ENCODE data around the gene CD4.
"Not testable (repeated sequence)": the region's sequence is repeated elsewhere in the genome, so short reads cannot be mapped to it uniquely, and the experiment has no call there.

CD4 gene

DNA sequence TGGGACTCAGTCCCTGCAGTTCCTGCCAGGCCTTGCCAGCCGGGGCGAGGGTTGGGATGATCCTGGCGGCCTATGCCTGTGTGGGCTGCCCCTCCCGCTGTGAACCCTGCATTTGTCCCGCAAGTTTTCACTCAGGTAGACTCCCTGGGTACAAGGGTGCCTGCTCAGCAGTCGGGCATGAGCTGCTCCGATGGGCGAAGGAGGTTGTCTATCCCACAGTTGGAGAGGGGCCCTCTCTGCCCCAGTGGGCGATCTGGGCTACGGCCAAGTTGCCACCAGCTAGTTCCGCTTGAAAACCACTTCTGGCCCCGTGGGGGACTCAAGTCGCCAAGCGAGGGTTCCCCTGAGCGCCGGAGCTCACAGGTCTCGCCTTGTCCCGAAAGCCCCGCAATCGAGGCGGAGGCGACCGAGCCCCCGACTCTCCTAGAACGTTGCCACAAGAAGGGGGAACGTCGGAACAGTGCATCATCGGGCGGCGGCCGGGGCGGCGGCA, 77.6 kb downstream of the CD4 start:
- Mint-ChIP-seq H3K4me1 (peaks cover 32% of the 10 kb centered on the region), H3K27me3 (ENCODE audit: low read depth) (peaks cover 7% of the 10 kb centered on the region), H3K9me3 (no peaks in the 10 kb centered on the region), H3K4me3 (peak overlapping the region; percentile 90 to 97 (median 96)), H3K27ac (peak overlapping the region; percentile 65 to 93 (median 91)), H3K36me3 (ENCODE audit: low read depth) (peaks cover 55% of the 10 kb centered on the region)
- TF ChIP-seq, protein P1, sequence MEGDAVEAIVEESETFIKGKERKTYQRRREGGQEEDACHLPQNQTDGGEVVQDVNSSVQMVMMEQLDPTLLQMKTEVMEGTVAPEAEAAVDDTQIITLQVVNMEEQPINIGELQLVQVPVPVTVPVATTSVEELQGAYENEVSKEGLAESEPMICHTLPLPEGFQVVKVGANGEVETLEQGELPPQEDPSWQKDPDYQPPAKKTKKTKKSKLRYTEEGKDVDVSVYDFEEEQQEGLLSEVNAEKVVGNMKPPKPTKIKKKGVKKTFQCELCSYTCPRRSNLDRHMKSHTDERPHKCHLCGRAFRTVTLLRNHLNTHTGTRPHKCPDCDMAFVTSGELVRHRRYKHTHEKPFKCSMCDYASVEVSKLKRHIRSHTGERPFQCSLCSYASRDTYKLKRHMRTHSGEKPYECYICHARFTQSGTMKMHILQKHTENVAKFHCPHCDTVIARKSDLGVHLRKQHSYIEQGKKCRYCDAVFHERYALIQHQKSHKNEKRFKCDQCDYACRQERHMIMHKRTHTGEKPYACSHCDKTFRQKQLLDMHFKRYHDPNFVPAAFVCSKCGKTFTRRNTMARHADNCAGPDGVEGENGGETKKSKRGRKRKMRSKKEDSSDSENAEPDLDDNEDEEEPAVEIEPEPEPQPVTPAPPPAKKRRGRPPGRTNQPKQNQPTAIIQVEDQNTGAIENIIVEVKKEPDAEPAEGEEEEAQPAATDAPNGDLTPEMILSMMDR (IDR thresholded peaks at IDR 0.05; ENCODE audit: unreplicated experiment in 3 of 3): no peak

DNA sequence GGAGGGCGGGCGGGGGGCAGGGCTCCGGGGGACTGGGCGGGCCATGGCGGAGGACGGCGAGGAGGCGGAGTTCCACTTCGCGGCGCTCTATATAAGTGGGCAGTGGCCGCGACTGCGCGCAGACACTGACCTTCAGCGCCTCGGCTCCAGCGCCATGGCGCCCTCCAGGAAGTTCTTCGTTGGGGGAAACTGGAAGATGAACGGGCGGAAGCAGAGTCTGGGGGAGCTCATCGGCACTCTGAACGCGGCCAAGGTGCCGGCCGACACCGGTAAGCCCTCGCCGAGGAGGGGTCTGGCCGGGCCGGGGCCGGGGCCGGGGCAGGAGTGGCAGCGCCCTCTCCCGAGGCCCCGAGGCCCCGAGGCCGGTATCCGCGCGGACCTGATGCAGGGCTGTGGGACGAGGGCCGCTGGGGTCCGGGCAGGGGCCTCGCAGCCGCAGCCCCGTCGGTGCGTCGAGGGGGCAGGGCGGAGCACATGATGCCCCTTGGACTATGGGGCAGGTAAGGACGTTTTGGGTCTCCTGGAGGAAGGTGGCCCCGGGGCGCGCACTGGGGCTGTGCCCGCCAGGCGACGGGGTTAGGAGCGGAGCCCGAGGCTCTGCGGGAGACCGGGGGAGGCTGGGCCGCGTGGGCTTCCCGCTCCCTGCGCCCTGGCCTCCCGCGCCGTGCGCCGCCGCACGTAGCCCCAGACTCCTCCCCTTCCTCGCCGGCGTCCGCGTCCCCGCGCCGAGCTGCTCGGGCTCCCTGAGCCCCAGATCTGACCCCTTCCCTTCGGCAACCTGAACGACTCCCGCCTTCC, 78.3 kb downstream of the CD4 start, which contains the start of gene TPI1:
Gene TPI1, plus strand, starts transcription at position 119 of the 798 bp plus-strand sequence. Its CDS starts 36 bp downstream, at position 155.
- H3K4me1 Mint-ChIP-seq: peaks cover 37% of the 10 kb centered on the region
- peaks cover 50% of the 10 kb centered on the region for H3K36me3 Mint-ChIP-seq (ENCODE audit: low read depth)
- no peaks in the 10 kb centered on the region for H3K9me3 Mint-ChIP-seq
- H3K27ac Mint-ChIP-seq: peak within 1 kb of the TSS; percentile 84 to 93 (median 91)
- TF ChIP-seq, protein P1 (IDR thresholded peaks at IDR 0.05; ENCODE audit: unreplicated experiment in 3 of 3): no peak
- H3K4me3 Mint-ChIP-seq: peak within 1 kb of the TSS; percentile 93 to 97 (median 96)
- H3K27me3 Mint-ChIP-seq (ENCODE audit: low read depth): peaks cover 7% of the 10 kb centered on the region

DNA sequence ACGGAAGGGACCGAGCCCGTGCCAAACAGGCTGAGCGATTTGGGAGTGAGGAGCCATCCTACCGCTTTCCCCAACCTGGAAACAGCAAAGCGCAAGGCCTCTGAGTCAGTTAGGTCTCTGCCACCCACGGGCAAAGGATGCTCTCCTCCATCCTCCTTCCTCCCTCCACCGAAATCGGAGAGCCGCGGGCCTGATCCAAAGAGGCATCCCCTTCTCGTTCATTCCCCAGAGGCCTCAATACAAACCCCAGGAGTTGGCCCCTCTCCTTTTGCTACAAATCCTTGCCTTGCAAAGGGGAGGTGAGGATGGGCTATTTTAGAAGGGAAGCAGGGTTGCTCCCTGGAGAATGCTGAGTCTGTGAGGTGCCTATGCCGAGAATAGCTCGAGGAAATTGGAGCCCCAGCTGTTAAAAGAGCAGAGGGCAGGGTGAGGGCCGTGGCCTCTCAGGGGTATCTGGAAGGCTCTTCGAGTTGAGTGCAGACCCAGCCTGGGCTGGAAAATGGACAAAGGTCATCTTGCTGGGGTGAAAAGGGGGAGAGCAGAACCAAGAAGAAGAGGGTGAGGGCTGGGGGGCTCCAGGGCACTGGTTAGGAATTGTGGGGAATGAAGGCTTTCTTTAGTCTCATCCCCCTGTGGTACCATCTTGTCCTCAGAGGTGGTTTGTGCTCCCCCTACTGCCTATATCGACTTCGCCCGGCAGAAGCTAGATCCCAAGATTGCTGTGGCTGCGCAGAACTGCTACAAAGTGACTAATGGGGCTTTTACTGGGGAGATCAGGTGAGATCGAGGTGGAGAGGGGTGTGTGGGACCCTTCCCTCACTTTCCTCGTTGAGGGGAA, 79.1 kb downstream of the CD4 start:
- H3K4me3 Mint-ChIP-seq: peak overlapping the region; percentile 93 to 95 (median 94)
- TF ChIP-seq, protein P1 (IDR thresholded peaks at IDR 0.05; ENCODE audit: unreplicated experiment in 3 of 3): no peak
- peak overlapping the region; percentile 84 to 89 (median 89) for H3K27ac Mint-ChIP-seq

DNA sequence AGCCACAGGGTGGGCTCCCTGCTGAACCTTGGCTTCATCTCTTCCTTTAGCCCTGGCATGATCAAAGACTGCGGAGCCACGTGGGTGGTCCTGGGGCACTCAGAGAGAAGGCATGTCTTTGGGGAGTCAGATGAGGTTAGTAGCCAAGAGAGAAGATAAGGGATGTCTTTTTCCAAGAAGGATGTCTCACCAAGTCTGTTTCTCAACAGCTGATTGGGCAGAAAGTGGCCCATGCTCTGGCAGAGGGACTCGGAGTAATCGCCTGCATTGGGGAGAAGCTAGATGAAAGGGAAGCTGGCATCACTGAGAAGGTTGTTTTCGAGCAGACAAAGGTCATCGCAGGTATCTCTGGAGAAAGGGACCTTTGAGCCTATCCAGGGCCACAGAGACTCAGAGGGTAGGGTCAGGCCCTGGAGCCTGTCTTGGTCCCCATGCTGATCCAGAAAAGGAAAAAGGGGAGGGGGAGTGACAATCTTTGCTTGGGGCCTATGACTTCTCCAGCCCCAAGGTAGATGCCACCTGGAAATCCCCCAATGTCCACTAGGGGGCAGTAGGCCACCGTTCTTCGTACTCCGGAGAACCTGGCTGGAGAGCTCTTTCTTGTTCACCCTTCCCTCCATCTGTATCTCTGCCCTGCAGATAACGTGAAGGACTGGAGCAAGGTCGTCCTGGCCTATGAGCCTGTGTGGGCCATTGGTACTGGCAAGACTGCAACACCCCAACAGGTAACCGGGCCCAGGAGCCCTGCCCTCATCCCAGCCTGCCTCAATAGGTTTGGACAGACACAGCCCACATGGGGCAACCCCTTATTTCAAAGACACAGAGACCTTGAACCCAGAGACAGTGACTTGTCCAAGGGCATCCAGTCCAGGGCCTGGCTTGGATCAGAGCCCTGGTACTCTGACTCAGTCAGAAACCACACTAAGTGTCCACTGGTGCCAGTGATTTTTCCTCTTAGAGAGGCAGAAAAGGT, 80.0 kb downstream of the CD4 start:
- H3K27ac Mint-ChIP-seq: peak overlapping the region; percentile 84 to 89 (median 89)
- H3K9me3 Mint-ChIP-seq: no peaks in the 10 kb centered on the region
- H3K4me1 Mint-ChIP-seq: peaks cover 42% of the 10 kb centered on the region
- TF ChIP-seq, protein P1 (IDR thresholded peaks at IDR 0.05; ENCODE audit: unreplicated experiment in 3 of 3): peak; percentile 89 to 93 (median 90)
- H3K27me3 Mint-ChIP-seq (ENCODE audit: low read depth): peaks cover 7% of the 10 kb centered on the region
- peak overlapping the region; percentile 93 to 95 (median 94) for H3K4me3 Mint-ChIP-seq
- peaks cover 42% of the 10 kb centered on the region for H3K36me3 Mint-ChIP-seq (ENCODE audit: low read depth)

More for the DNA sequence above, 79.1 kb downstream of the CD4 start:
- H3K4me1 Mint-ChIP-seq: peaks cover 37% of the 10 kb centered on the region
- no peaks in the 10 kb centered on the region for H3K9me3 Mint-ChIP-seq
- peaks cover 7% of the 10 kb centered on the region for H3K27me3 Mint-ChIP-seq (ENCODE audit: low read depth)
- H3K36me3 Mint-ChIP-seq (ENCODE audit: low read depth): peaks cover 46% of the 10 kb centered on the region

DNA sequence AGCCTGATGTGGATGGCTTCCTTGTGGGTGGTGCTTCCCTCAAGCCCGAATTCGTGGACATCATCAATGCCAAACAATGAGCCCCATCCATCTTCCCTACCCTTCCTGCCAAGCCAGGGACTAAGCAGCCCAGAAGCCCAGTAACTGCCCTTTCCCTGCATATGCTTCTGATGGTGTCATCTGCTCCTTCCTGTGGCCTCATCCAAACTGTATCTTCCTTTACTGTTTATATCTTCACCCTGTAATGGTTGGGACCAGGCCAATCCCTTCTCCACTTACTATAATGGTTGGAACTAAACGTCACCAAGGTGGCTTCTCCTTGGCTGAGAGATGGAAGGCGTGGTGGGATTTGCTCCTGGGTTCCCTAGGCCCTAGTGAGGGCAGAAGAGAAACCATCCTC, 81.0 kb downstream of the CD4 start:
- Mint-ChIP-seq H3K36me3 (ENCODE audit: low read depth) (peaks cover 32% of the 10 kb centered on the region), H3K4me1 (peaks cover 42% of the 10 kb centered on the region), H3K4me3 (peak overlapping the region; percentile 70 to 95 (median 94))
- H3K27me3 Mint-ChIP-seq (ENCODE audit: low read depth); H3K9me3 Mint-ChIP-seq; H3K27ac Mint-ChIP-seq: not testable (repeated sequence)
